Prostate gland (tissue), 2 donors: Measurements from ENCODE around the gene TSHZ1.

ENCODE experiments used
- CTCF ChIP-seq, 4 experiments: fragments of 200-600 bp in 2 of 4; fragments of 450-650 bp in 2 of 4; sonication (generic) in 2 of 4; IDR thresholded peaks; 1 replicate in 3 of 4; 2 replicates in 1 of 4; pipeline ENCODE4 v1.5.1; 2016 to 2019; ENCODE audit warnings: antibody characterized with exemption in 4 of 4, mild to moderate bottlenecking in 2 of 4, moderate library complexity in 2 of 4
- POLR2A ChIP-seq: fragments of 450-650 bp; IDR thresholded peaks from one replicate; pipeline ENCODE4 v1.6.1; 2016; ENCODE audit warnings: antibody characterized with exemption, mild to moderate bottlenecking

- no peak for TF ChIP-seq CTCF (IDR thresholded peaks at IDR 0.05)
- no peak for TF ChIP-seq POLR2A
Measured at GRCh38 chr18:75189696-75190095, 20.9 kb upstream of the TSHZ1 start.
